ENCODE measurements around the gene PACSIN1.

DNA sequence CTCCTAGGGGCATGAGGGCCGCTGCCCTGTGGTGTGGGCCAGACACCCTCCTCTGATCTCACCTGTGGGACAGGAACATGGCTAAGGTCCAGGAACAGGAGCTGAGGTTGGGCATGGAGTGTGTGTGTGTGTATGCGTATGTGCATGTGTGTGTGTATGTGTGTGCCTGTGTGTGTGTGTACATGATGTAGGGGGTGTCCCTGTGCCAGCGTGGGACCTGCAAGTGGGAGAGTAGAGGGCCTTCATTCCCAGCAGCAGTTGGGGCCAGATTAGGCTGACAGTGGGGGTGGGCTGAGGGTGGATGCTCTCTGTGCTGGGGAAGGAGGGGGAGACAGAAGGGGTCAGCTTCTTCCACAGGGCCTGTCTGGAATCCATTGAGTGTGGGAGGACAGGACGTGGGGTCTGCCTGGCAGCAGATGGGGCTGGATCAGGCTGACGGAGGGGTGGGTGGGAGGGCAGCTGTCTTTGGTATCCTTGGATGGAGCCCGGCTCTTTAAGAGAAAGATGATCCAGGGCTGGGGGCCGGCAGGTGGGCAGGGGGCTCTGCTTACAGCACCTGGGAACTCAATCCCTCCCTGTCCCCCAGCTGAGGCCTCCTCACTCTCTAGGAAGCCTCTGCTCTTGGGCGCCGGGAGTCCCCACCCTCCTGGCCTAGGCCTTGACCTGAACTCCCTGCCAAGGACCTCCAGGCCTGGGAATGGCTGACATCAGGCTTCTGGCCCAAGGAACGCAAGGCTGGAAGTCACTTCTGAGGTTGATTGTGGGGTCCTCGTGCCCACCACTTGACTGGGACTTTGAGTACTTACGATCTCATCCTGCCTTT, 46.2 kb downstream of the PACSIN1 start:
- TF ChIP-seq, protein P1, sequence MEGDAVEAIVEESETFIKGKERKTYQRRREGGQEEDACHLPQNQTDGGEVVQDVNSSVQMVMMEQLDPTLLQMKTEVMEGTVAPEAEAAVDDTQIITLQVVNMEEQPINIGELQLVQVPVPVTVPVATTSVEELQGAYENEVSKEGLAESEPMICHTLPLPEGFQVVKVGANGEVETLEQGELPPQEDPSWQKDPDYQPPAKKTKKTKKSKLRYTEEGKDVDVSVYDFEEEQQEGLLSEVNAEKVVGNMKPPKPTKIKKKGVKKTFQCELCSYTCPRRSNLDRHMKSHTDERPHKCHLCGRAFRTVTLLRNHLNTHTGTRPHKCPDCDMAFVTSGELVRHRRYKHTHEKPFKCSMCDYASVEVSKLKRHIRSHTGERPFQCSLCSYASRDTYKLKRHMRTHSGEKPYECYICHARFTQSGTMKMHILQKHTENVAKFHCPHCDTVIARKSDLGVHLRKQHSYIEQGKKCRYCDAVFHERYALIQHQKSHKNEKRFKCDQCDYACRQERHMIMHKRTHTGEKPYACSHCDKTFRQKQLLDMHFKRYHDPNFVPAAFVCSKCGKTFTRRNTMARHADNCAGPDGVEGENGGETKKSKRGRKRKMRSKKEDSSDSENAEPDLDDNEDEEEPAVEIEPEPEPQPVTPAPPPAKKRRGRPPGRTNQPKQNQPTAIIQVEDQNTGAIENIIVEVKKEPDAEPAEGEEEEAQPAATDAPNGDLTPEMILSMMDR (IDR thresholded peaks at IDR 0.05): no peak
- TF ChIP-seq EP300 (IDR thresholded peaks at IDR 0.05) (no peak), POLR2A (IDR thresholded peaks at IDR 0.05) (no peak)
